Measurements from ENCODE around the gene HIBADH. TPM values are rescaled to one million over a fixed set of nuclear protein-coding genes. Genes with fewer than 3 reads are reported as not detected.

Gene HIBADH
- polyA plus RNA-seq, 1 donor (not counting 4 experiments of a cell fraction or from before 2014, with no cell fraction given): 42.6 TPM

DNA sequence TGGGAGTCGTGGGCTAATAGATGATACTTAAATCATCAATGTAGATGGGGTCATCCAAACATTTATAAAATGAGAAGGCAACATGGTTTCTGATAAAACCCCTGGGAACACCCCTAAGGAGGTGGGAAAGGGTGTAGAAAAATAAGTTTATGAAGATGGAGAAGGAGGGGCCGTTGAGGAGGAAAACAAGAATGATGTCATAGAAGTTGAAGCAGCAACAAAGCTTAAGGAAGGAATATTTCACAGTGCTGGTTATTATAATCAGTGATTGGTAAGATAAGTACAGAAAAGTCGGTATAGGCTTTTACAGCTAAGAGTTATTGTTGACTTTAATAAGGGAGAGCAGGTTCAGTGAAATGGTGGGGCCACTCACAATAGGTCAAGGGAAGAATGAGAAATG is 9.0 kb upstream of the HIBADH start:
- TF ChIP-seq, protein P1, sequence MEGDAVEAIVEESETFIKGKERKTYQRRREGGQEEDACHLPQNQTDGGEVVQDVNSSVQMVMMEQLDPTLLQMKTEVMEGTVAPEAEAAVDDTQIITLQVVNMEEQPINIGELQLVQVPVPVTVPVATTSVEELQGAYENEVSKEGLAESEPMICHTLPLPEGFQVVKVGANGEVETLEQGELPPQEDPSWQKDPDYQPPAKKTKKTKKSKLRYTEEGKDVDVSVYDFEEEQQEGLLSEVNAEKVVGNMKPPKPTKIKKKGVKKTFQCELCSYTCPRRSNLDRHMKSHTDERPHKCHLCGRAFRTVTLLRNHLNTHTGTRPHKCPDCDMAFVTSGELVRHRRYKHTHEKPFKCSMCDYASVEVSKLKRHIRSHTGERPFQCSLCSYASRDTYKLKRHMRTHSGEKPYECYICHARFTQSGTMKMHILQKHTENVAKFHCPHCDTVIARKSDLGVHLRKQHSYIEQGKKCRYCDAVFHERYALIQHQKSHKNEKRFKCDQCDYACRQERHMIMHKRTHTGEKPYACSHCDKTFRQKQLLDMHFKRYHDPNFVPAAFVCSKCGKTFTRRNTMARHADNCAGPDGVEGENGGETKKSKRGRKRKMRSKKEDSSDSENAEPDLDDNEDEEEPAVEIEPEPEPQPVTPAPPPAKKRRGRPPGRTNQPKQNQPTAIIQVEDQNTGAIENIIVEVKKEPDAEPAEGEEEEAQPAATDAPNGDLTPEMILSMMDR (optimal IDR thresholded peaks at IDR 0.05 in 1 of 3, IDR thresholded peaks at IDR 0.05 in 1 of 3, conservative IDR thresholded peaks at IDR 0.05 in 1 of 3; ENCODE audit: extremely low read depth in 1 of 3, insufficient read depth in 2 of 3, low read length in 3 of 3): no peak
- TF ChIP-seq EZH2 (IDR thresholded peaks at IDR 0.05; ENCODE audit: low read length): no peak
- Histone ChIP-seq H3K4me3 (ENCODE audit: control insufficient read depth in 2 of 3, extremely low read depth in 1 of 3, insufficient read depth in 2 of 3, low read depth in 1 of 3, low read length in 3 of 3) (no peak overlapping the region), H2AFZ (ENCODE audit: control insufficient read depth, low read length) (no peak overlapping the region), H3K4me2 (ENCODE audit: control insufficient read depth, extremely low read depth, insufficient read depth, low read depth, low read length) (no peak overlapping the region), H3K9ac (ENCODE audit: control insufficient read depth, extremely low read depth, insufficient read depth, low read length) (no peak overlapping the region), H3K27me3 (ENCODE audit: control insufficient read depth, extremely low read depth, insufficient read depth, low read length) (no peaks in the 10 kb centered on the region), H3K4me1 (ENCODE audit: control insufficient read depth, extremely low read depth, insufficient read depth, low read length) (no peaks in the 10 kb centered on the region), H4K20me1 (ENCODE audit: control insufficient read depth, extremely low read depth, insufficient read depth, low read length) (no peaks in the 10 kb centered on the region), H3K79me2 (ENCODE audit: control insufficient read depth, insufficient read depth, low read length) (no peaks in the 10 kb centered on the region), H3K36me3 (ENCODE audit: control insufficient read depth in 2 of 2, extremely low read depth in 1 of 2, insufficient read depth in 2 of 2, low read length in 2 of 2) (no peaks in the 10 kb centered on the region), H3K27ac (ENCODE audit: control insufficient read depth, insufficient read depth, low read length) (no peak overlapping the region), H3K9me3 (ENCODE audit: control insufficient read depth, low read depth, low read length) (no peaks in the 10 kb centered on the region), H3K9me1 (ENCODE audit: control insufficient read depth, extremely low read depth, insufficient read depth, low read length) (no peaks in the 10 kb centered on the region)
- FAIRE-seq (no peak), DNase-seq (ENCODE audit: low read depth, low spot score) (no peak)
- dilution Hi-C loops (cut with MboI; ENCODE audit: extremely low pct_ligation_motif_present, low sequenced_read_pairs): no loop called here

DNA sequence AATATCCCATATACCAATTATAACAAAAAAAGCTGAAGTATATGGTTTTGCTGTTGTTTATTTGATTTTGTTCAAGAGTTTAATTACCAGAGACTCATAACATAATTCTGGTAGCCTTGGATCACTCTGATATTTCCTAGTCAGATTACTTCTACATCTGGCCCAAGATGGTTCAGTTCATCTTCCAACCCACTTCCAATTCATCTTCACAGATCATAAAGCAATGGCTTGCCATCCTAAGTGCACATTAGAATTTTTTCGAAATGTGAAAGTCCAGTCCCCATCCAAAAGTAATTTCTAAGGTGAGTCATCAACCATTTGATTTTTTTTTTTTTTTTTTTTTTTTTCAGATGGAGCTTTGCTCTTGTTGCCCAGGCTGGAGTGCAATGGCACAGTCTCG is 8.0 kb upstream of the HIBADH start:
- dilution Hi-C loops (cut with MboI; ENCODE audit: extremely low pct_ligation_motif_present, low sequenced_read_pairs): no loop called here
- Histone ChIP-seq H4K20me1 (ENCODE audit: control insufficient read depth, extremely low read depth, insufficient read depth, low read length) (no peaks in the 10 kb centered on the region), H3K79me2 (ENCODE audit: control insufficient read depth, insufficient read depth, low read length) (no peaks in the 10 kb centered on the region), H3K4me2 (ENCODE audit: control insufficient read depth, extremely low read depth, insufficient read depth, low read depth, low read length) (no peak overlapping the region), H3K4me1 (ENCODE audit: control insufficient read depth, extremely low read depth, insufficient read depth, low read length) (no peaks in the 10 kb centered on the region), H3K9ac (ENCODE audit: control insufficient read depth, extremely low read depth, insufficient read depth, low read length) (no peak overlapping the region), H2AFZ (ENCODE audit: control insufficient read depth, low read length) (no peak overlapping the region), H3K36me3 (ENCODE audit: control insufficient read depth in 2 of 2, extremely low read depth in 1 of 2, insufficient read depth in 2 of 2, low read length in 2 of 2) (no peaks in the 10 kb centered on the region), H3K9me1 (ENCODE audit: control insufficient read depth, extremely low read depth, insufficient read depth, low read length) (no peaks in the 10 kb centered on the region), H3K4me3 (ENCODE audit: control insufficient read depth in 2 of 3, extremely low read depth in 1 of 3, insufficient read depth in 2 of 3, low read depth in 1 of 3, low read length in 3 of 3) (no peak overlapping the region), H3K27ac (ENCODE audit: control insufficient read depth, insufficient read depth, low read length) (no peak overlapping the region), H3K27me3 (ENCODE audit: control insufficient read depth, extremely low read depth, insufficient read depth, low read length) (no peaks in the 10 kb centered on the region), H3K9me3 (ENCODE audit: control insufficient read depth, low read depth, low read length) (no peaks in the 10 kb centered on the region)
- TF ChIP-seq EZH2 (IDR thresholded peaks at IDR 0.05; ENCODE audit: low read length): no peak
- TF ChIP-seq, protein P1 (optimal IDR thresholded peaks at IDR 0.05 in 1 of 3, IDR thresholded peaks at IDR 0.05 in 1 of 3, conservative IDR thresholded peaks at IDR 0.05 in 1 of 3; ENCODE audit: extremely low read depth in 1 of 3, insufficient read depth in 2 of 3, low read length in 3 of 3): no peak
- FAIRE-seq (no peak), DNase-seq (ENCODE audit: low read depth, low spot score) (no peak)
